Esophagus muscularis mucosa (tissue), 3 donors: Measurements from ENCODE around the gene IFIT3.

ENCODE experiments used
- POLR2AphosphoS5 ChIP-seq, 2 donors: sonication (generic); formaldehyde crosslinking; IDR thresholded peaks; one replicate each; pipeline ENCODE4 v1.6.1; 2017; ENCODE audit warnings: antibody characterized with exemption in 2 of 2
- TF ChIP-seq, protein P1 (sequence below), 3 experiments: fragments of 200-600 bp in 2 of 3; fragments of 450-650 bp in 1 of 3; sonication (generic) in 2 of 3; IDR thresholded peaks; one replicate each; pipeline ENCODE4 v1.5.1; 2017 to 2019; ENCODE audit warnings: antibody characterized with exemption in 3 of 3, mild to moderate bottlenecking in 2 of 3, moderate library complexity in 1 of 3

DNA sequence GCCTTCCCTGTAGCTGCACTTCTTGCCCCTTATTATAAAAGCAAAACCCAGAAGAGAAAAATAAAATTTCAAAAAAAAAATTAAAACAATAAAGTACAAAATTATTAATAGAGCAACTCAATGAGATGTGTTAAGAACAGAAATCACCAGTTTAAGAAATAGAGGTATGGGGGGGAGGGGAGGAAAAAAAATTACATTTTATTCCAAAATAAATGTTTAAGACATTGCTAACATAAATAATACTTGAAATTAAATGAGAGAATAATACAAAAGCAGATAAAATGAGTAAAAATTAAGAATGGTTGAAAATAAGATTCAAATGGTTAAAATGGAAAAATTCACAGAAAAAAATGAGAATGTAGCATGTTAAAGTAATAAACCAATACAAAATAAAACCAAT, 22.9 kb upstream of the IFIT3 start:
- no peak for TF ChIP-seq POLR2AphosphoS5 (IDR thresholded peaks at IDR 0.05)
- TF ChIP-seq, protein P1, sequence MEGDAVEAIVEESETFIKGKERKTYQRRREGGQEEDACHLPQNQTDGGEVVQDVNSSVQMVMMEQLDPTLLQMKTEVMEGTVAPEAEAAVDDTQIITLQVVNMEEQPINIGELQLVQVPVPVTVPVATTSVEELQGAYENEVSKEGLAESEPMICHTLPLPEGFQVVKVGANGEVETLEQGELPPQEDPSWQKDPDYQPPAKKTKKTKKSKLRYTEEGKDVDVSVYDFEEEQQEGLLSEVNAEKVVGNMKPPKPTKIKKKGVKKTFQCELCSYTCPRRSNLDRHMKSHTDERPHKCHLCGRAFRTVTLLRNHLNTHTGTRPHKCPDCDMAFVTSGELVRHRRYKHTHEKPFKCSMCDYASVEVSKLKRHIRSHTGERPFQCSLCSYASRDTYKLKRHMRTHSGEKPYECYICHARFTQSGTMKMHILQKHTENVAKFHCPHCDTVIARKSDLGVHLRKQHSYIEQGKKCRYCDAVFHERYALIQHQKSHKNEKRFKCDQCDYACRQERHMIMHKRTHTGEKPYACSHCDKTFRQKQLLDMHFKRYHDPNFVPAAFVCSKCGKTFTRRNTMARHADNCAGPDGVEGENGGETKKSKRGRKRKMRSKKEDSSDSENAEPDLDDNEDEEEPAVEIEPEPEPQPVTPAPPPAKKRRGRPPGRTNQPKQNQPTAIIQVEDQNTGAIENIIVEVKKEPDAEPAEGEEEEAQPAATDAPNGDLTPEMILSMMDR (IDR thresholded peaks at IDR 0.05), result no peak
